ENCODE measurements around the gene CCDC51. TPM values are rescaled to one million over a fixed set of nuclear protein-coding genes. Genes with fewer than 3 reads are reported as not detected.
"Not testable (repeated sequence)": the region's sequence is repeated elsewhere in the genome, so short reads cannot be mapped to it uniquely, and the experiment has no call there.

CCDC51 gene
- polyA plus RNA-seq, 4 donors: 25.2 to 29.7 (median 27.8) TPM

DNA sequence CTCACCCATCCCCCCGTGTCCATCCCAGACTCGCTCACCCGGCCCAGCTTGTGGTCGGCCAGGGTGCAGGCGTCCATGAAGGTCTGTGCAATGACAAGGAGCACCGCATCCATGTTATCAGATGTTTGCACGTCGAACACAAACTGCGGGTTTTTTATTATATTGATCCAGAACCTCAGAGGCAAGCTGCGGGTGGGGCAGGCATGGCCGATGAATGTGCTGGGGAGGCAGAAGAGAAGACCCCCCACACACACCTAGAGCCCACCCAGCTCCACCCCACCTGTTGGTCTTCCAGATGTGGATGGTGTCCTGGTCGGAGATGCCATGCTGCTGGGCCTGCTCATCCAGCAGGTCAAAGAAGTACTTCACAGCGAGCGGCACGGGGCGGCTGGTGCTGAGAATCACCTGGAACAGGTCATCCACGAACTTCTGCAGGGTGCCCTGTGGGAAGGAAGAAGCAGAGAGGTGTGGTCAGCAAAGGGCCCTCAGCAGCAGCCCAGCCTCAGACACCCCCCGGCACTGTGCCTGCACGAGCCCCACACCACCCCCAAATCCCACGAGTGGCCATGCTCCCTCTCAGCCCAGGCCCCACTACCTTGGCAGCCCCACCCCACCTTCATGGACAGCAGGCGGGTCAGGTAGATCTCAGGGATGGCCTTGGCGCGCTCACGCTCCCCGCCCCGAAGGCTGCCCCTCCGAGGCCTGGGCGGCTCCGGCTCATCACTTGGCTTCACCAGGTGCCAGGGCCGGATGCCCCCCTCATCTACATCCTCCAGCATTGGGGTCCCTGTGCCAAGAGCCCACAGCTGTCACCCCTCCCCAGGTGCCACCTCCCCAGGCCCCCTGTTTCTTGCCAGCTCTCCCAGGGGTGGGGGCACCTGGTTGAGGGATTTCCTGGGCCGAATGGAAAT, 30.4 kb downstream of the CCDC51 start:
- DNase-seq (ENCODE audit: low read depth in 4 of 4, low spot score in 3 of 4): no peak

DNA sequence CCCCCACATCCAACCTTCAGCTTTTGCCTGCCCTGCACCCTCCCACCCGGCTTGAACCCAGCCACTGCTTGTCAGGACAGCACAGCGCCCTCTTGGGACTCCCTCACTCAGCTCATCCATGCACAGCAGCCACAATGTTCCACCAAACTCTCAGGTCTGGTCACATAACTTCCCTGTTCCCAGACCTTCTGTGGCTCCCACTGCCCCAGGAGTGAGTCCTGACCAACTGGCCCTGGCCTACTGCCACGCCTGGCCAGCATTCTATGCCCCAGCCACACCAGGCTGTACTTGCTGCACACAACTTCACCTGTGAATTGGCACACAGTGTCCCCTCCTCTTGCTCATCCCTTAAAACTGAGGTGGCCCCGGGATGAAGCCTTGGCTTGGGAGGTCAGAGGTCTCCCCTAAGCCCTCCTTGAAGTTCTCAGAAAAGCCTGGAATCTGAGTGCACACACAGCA, 31.1 kb downstream of the CCDC51 start:
- no peak for DNase-seq (ENCODE audit: low read depth in 4 of 4, low spot score in 3 of 4)

DNA sequence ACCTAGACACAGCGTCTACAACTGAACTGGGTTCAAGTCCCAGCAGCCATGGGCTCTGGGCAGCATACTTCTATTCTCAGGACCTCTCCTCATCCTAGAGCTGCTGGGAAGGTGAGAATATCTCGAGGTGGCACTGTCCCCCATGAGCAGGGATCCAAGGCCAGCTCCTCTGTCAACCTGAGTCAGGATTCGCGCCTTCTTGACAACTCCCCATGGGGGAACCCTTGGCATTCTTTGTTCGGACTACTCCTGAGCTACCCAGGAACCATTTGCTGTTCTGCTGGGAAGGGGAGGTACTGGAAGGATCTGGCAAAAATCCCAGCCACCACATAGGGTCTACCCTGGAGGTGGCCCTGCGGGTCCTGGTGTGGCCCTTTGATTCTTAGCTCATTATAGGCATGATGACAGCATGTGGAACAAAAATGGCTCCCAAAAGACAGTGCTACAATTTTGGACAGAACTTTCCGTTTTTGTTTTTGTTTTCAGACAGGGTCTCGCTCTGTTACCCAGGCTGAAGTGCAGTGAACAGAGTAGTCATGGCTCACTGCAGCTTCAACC, 32.3 kb downstream of the CCDC51 start:
- no peak for DNase-seq (ENCODE audit: low read depth in 4 of 4, low spot score in 3 of 4)

DNA sequence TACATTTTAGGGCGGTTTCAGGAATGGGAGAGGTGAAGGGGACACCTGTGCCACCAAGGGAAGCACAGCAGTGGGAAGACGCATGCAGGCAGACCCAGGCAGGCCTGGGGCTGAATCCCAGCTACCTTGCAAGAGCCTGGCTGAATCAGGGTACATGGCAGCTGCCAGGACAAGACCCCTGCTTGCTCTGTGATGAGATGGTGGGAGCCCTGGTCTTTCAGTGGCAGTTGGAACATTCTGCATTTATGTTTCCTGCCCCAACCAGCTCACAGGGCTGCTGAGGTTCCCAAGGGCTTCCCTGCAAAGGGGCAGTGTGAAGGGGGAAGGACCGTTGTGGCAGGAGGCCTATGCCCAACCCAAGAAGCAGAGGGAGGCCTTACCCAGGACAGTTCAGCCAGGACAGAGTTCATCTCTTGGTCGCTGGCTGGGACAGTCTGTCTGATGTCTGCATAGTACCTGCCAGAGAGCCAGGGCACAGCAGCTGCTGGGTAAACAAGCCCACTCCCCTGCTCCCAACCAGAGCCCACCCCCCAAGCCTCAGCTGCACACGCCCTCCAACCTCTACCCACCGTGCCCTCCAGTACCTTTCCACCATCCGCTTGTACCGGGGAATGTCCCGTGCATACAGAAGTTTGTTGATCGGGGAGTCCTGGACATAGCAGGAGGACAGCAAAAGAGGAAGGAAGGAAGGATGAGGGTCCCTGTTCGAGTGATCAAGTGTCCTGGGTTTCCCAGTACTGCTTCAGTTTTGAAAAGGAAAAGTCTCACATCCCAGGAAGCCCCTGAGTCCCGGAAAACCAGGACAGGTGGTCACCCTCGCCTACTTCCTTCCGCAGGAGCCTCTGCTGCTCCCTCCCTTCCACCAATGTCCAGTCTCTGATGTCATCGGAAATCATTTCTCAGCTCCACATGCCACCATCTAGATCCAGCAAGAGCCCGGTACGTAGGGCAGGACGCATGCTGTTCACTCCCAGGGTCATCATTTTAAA, 33.2 kb downstream of the CCDC51 start:
- DNase-seq (ENCODE audit: low read depth in 4 of 4, low spot score in 3 of 4): no peak

DNA sequence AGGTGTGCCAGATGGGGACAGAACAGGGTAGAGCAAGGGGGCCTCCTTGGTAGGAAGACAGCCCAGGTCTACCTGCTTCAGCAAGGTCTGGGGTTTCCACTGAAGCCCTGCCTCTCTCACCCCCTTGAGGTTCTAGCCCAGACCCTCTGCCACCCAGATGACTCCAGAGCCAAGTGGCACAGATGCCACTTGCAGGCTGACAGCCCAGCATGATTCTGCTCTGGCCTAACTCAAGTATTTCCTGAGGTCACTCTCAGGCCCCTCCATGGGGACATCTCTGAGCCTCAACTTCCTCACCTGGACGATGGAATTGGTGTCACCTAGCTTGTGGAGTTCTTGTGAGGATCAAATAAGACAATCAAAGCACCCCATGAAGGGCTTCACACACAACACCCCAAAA, 33.9 kb downstream of the CCDC51 start:
- DNase-seq (ENCODE audit: low read depth in 4 of 4, low spot score in 3 of 4): no peak

DNA sequence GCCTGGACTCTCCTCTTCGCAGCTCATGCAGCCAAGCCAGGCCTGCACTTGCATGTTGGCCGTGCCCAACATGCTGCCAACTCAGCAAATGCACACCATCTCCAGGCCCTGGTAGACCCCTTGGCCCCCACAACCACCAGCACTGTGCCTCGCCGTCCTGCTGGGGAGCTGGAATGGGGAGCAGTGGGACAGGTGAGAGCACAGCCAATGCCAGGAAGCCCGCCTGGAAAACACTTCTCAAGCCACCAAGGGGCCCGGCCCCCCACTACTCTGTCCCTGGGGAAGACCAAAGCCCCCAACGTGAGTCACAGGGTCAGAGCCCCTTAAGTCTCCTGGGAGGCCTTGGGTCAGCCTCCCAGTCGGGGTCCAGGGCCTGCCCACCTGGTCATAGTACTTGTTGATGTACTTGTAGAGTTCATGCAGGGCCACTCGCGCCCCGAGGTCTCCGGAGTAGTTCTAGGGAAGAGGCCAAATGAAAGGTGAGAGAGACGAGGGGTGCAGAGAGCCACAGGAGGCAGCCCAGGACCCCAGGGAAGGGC, 34.5 kb downstream of the CCDC51 start:
- no peak for DNase-seq (ENCODE audit: low read depth in 4 of 4, low spot score in 3 of 4)

DNA sequence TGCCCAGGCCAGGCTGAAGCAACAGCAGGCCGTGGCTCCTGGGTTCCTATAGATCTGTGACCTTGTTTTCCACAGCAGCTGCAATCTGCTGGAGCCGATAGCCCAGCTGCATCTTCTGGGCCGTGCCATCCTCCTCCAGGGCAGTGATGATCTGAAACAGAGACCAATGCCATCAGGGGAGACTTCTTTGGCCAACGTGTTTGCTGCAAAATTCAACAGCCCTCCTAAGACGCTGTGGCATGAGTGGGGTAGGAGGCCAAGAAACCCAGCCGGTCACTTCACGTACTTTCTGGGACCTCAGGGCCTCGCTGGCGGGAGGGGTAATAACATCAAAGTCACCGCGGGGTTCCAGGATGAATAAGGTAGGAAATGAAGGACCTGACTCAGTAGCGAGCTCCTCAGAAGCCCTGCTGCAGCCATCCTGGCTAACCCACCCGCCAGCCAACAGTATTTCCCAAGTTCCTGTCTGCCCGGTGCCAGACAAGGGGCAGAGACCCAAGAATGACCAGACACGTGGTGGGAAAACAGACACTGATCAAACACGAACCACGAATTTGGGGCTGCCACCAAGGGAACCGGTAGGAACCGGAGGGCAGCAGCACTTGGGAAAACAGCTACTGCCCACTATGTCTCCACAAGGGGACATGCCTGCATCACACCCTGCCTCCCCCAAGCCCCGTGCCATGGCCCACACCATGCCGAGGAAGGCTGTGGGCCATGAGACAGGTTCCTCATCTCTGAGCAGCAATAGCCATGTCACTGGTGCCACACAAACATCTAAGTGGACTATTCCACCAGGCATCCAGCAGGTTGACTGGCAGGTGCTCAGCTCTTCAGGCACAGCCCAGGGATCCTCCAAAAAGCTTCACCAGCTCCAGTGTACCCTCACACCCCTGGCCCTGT, 35.2 kb downstream of the CCDC51 start:
- no peak for DNase-seq (ENCODE audit: low read depth in 4 of 4, low spot score in 3 of 4)

DNA sequence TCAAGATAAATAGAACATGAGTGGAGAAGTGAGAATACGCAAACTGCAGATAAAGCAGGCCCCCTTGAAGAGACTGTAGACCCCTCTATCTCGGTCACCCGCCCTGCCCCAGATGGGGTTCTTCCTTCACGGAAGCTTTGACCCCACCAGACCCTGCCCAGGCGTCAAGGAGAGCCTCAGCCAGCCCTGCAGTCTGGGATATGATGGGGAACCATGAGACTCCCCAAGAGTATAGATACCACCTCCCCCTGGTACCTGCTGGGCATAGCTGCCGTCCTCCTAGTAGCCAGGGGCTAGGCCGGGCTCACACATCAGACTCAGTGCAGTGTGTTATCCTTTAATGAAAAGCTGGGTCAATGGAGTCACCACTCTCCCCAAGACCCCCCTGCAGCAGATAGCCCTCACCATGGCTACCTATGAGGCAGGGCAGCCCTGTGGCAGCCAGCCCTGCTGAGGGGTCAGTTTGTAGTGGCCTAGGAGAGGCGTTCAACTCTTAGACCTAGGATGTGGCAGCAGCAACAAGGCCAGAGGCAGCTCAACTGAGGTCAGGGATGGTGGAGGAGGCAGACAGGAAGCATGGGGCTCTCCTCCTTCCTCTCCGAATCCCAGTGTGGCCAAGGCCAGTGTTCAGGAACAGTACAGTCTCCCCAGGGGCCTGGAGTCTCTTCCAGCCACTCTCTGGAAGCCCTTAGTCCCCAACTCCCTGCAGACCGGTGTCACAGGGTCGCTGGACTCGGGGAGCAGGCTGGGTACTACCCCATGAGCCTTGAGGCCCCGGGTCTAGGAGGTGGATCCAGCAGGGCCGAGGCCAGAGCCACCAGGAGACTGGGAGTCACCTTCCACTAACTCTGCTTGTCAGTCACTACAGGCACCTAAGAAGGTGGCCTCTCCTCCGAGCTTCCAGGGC, 36.1 kb downstream of the CCDC51 start:
- no peak for DNase-seq (ENCODE audit: low read depth in 4 of 4, low spot score in 3 of 4)

DNA sequence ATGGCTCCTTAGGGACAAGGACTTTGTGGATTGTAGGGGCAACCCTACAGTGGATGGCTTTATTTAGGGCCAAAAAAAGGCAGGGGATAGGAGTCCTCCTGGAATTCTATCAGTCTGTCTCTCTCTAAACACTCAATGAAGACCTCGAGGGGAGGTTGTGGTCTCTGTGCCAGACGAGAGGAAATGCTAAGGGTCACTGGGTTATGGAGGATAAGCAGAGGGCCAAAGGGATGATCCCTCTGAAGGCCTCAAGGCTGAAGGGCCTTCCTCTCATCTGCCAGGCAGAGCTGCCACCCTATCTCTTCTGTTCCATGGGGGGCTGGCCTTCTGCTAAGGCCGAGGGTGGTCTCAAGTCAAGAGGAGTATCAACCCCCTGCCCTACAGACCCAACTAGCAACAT, 37.0 kb downstream of the CCDC51 start:
- no peak for DNase-seq (ENCODE audit: low read depth in 4 of 4, low spot score in 3 of 4)

DNA sequence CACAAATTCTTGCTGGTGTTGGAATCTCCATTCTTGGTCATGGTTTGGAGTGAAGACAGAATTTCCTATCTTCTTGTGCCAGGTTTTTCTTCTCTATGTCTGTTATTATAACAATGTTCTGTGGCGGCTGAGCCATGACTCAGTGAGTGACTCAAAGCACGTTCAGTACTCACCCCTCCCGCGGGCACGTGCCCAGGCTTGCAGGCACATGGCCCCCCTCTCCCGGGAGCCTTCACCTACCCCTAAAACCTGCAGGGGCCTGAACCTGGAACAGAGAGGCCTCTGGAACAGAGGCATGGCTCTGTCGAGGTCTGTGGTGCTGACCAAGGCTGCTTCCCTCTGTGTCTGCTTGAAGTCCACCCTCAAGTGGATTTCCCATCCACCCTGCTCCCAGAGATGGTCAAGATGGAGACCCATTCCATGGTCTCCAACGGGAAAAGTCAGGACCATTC, 37.6 kb downstream of the CCDC51 start:
- no peak for DNase-seq (ENCODE audit: low read depth in 4 of 4, low spot score in 3 of 4)

DNA sequence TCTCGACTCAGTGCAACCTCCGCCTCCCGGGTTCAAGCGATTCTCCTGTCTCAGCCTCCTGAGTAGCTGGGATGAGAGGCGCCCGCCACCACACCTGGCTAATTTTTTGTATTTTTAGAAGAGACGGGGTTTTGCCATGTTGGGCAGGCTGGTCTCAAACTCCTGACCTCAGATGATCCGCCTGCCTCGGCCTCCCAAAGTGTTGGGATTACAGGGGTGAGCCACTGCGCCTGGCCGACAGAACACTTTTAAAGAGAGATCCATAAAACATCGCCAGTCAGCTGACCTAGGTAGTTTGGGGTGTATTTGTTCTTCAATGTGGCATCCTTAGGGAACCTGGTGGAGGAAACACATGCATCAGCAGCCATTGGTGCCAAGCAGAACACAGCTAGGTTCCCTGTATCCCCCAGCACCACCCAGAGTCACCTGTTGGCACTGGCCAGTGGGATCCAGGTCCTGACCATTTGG, 38.5 kb downstream of the CCDC51 start:
- DNase-seq (ENCODE audit: low read depth in 4 of 4, low spot score in 3 of 4): not testable (repeated sequence)

DNA sequence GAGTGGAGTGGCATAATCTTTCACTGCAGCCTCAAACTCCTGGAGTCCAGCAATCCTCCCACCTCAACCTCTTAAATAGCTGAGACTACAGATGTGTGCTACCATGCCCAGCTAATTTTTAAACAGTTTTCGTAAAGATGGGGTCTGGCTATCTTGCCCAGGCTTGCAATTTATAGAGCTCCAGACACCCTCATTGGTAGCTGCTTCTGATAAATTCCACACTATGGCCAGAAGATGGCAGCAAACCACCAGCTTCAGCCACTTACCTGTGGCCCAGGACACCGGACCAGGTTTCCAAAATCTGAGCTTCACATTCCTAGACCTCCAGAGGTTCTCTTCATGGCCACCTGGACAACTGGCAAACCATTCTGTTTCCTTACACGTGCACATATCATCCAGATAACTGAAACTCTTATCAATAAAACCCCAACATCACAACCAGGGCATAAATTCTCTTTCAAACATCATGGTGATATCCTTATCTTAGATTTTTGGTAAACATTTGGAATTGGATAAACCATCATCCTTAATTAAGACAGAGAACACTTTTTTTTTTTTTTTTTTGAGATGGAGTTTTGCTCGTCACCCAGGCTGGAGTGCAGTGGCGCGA, 39.0 kb downstream of the CCDC51 start:
- DNase-seq (ENCODE audit: low read depth in 4 of 4, low spot score in 3 of 4): peak; percentile 34 to 53 (median 39)

DNA sequence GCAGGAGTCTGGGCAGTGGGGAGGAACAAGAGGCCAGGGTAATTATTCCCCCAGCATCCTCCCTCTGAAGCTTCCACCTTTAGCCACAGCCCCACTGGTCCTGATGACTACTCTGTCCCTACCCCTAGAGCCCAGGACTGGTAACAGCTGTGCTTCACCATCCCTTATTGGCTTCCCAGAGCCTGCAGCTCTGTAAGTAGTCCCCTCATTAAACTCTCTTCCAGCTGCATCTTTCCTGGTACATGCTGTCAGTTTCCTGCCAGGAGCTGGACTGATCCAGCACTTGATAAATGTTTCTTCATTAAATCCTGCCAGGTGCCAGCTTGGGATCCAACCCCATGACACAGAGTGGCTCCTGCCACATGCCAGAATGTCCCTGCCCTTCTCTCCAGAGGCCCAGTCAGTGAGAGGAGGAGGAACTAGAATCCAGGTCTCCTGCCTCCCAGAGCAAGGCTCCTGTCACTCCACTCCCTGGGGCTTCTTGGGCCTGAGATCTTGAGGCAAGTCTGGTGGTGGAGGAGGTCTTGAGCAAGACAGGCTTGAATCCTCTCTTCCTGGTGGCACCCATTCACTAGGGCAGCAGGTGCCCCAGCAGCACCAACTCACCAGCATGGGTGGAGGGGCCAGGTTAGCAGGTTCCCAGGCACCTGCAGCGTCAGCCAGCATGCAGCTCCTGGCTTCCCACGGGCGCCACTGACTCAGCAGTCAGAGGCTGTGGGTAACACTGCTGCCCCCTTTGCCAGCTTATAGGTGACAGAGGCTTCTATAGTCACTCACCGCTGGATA, 40.3 kb downstream of the CCDC51 start:
- no peak for DNase-seq (ENCODE audit: low read depth in 4 of 4, low spot score in 3 of 4)

DNA sequence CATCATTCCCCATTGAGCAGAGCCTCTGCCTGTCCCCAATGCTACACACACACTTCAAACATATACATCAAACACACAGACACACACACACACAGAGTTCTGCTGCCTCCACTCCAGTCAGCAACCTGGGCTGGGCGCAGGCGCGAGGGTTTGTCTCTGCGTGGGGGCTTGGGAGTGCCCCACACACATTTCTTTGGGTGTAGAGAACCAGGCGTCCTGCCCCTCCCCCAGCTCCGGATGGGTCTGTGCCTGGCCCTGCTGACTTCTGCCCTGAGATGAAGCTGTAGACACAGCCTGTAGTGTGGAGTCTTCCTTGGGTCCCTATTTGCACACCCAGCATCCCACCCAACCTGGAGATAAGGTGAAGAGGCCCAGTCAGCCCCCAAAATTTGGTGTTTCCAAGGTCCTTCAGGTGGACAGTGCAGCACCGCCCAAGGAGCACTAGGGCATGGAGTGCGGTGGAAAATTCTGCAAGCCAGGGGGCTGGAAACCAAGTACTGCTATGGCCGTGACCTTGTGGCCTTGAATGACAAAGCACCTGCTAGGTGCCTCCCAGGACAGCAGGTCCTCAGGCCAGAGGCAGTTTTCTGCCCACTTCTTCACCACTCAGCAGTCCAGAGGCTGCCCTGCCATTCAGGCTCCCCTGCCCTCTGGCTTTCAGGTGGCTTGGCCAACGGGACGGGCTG, 41.1 kb downstream of the CCDC51 start:
- no peak for DNase-seq (ENCODE audit: low read depth in 4 of 4, low spot score in 3 of 4)

DNA sequence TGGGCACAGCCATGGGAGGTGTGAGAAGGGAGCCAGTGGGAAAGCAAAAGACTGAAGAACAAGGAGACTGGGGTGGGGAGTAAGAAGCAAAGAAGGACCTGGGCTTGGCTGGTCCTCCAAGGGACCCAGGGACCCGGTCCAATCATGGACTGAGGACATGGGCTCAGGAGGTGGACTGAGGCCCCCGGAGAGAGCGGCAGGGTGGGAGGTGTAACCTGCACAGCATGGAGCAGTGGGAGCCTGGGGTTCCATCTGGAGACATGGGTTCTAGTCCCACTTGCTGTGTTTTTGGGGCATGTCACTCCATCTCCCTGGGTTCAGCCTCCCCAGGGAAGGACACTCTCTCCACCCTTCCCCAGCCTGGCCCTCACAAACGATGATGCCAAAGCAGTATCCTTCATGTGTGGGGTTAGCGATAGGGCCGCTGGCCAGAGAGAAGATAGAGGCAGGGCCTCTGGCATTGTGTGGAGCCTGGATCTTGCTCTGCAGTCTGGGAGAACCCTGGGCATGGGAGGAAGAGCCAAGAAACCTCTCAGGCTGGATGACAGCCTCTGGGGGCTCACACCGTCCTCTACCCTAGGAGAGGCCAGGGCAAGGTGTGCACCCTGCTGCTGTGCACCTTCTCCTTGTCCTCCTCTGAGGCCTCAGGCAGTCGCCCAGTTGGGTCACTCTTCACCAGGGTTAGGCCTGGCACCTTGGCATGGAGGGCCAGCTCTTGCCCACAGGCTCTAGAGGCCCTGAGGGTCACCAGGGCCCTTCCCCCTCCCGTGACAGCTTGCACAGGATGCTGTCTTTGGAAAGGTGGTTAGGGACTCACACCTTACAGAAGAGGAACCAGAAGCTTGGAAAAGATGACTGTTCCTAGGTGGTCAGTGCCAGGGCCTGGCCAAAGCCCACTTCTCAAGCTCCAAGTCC, 41.9 kb downstream of the CCDC51 start:
- no peak for DNase-seq (ENCODE audit: low read depth in 4 of 4, low spot score in 3 of 4)

DNA sequence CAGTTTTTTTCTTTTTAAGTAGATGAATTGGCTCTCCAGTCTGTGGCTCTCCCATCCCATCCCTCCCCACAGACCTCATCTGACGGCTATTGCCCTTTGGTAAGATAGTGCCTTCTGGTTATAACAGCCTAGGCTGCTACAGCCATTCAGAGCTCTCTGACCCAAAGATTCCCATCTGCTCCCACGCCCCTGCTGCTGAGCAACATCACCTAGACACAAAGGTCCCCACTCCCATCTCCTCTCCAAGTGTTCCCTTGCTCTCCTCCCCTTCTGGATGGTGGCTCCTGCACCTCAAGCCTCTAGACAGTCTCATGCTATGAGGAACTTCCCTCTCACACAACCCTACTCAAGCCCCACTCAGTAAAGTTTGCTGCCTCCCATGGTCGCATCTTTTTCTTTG, 44.2 kb downstream of the CCDC51 start:
- DNase-seq (ENCODE audit: low read depth in 4 of 4, low spot score in 3 of 4): no peak

Data from right renal pelvis (tissue), 4 donors.